K562 (cell line): ENCODE data around the gene ZNF528. TPM values are rescaled to one million over a fixed set of nuclear protein-coding genes. Genes with fewer than 3 reads are reported as not detected.
A peak's percentile ranks its signal among the peaks of the same experiment; 100 is the strongest.

ENCODE experiments used
- ATAC-seq: fragments of 200-7000 bp; cut with Tn5 transposase; 3 replicates; pipeline ENCODE4 v1.9.1; 2020; ENCODE audit warnings: moderate library complexity
- BruUV-seq: library from RNA; stranded (reverse); fragments of 400-500 nt; replicated peaks from 2 replicates; lab custom pipeline; 2021; lab: Mats Ljungman, UMichigan
- CTCF ChIA-PET: fragments of 300-600 bp; formaldehyde crosslinking; extraction: SDS; loops from one replicate; lab custom pipeline; 2021; ENCODE audit warnings: low intra/inter-chr PET ratio; lab: Yijun Ruan, JAX
- POLR2A ChIA-PET: fragments of 300-600, 350-650 bp; sonication (Branson Sonifier 250); formaldehyde crosslinking; extraction: SDS; loops from one replicate; lab custom pipeline; 2021; ENCODE audit warnings: antibody characterized with exemption, inconsistent platforms; lab: Yijun Ruan, JAX
- DNase-seq, 4 experiments: peaks; one replicate each; pipeline versions ENCODE4 v3.0.0 to v3.0.0-alpha.2; 2011 to 2018; ENCODE audit warnings: low spot score in 3 of 4, mixed read lengths in 3 of 4; ENCODE audit errors: extremely low read depth in 1 of 4
- FAIRE-seq: peaks from 2 replicates; lab custom pipeline; 2011; peaks lifted over from hg19 to GRCh38; lab: Jason Lieb, UNC
- H2AFZ ChIP-seq: 2 replicates; pipeline ENCODE4 v1.6.0; 2011; ENCODE audit warnings: low read depth, low read length, control low read depth, inconsistent platforms
- H3K27ac ChIP-seq: fragments of 200-600 bp; 3 replicates; pipeline ENCODE4 v1.8.0; 2011; ENCODE audit warnings: low read depth, mild to moderate bottlenecking, control low read depth, inconsistent platforms, low read length, moderate library complexity, mixed read lengths; ENCODE audit errors: extremely low read depth
- H3K27me3 ChIP-seq, 2 experiments: fragments of 300-600 bp in 1 of 2; 2 replicates in 1 of 2; 3 replicates in 1 of 2; pipeline versions ENCODE4 v1.6.0 to v1.8.0; 2011; ENCODE audit warnings: inconsistent platforms in 2 of 2, low read length in 2 of 2, mild to moderate bottlenecking in 1 of 2, mixed read lengths in 1 of 2, moderate library complexity in 1 of 2; ENCODE audit not compliant: control insufficient read depth in 2 of 2, insufficient read depth in 2 of 2
- H3K36me3 ChIP-seq: fragments of 300-600 bp; 3 replicates; pipeline ENCODE4 v1.8.0; 2011; ENCODE audit warnings: mild to moderate bottlenecking, low read length, inconsistent platforms; ENCODE audit not compliant: control insufficient read depth, insufficient read depth
- H3K4me1 ChIP-seq, 2 experiments: fragments of 200-600 bp in 1 of 2; replicated peaks in 1 of 2; 2 replicates in 1 of 2; 3 replicates in 1 of 2; pipeline versions ENCODE4 v1.5.1 to v1.8.0; 2011; ENCODE audit warnings: inconsistent platforms in 2 of 2, low read length in 2 of 2, mild to moderate bottlenecking in 1 of 2, mixed read lengths in 1 of 2, moderate library complexity in 1 of 2; ENCODE audit not compliant: control insufficient read depth in 2 of 2, insufficient read depth in 2 of 2
- H3K4me2 ChIP-seq: 2 replicates; pipeline ENCODE4 v1.6.1; 2011; ENCODE audit warnings: low read length, control low read depth, inconsistent platforms, mixed read lengths; ENCODE audit not compliant: insufficient read depth
- H3K4me3 ChIP-seq: fragments of 200-600 bp; sonication (generic), shearing (Covaris generic); 2 replicates; pipeline ENCODE4 v1.5.1; 2016; ENCODE audit warnings: control low read depth, inconsistent platforms
- H3K79me2 ChIP-seq: fragments of 200-600 bp; 3 replicates; pipeline ENCODE4 v1.8.0; 2011; ENCODE audit warnings: low read length, inconsistent platforms; ENCODE audit not compliant: control insufficient read depth, insufficient read depth
- H3K9ac ChIP-seq, 2 experiments: 2 replicates each; pipeline versions ENCODE4 v1.6.0 to v1.6.1; 2011; ENCODE audit warnings: low read depth in 2 of 2, low read length in 2 of 2, control low read depth in 1 of 2, inconsistent platforms in 1 of 2, mild to moderate bottlenecking in 1 of 2, mixed read lengths in 1 of 2; ENCODE audit not compliant: insufficient read depth in 1 of 2
- H3K9me1 ChIP-seq: one replicate; pipeline ENCODE4 v1.6.0; 2011; ENCODE audit warnings: inconsistent platforms, mild to moderate bottlenecking, low read length, moderate library complexity; ENCODE audit not compliant: control insufficient read depth, insufficient read depth
- H3K9me3 ChIP-seq: replicated peaks from 2 replicates; pipeline ENCODE4 v1.5.1; 2011; ENCODE audit warnings: low read depth, low read length, inconsistent platforms; ENCODE audit not compliant: control insufficient read depth, insufficient read depth
- H4K20me1 ChIP-seq: replicated peaks from 2 replicates; pipeline ENCODE4 v1.6.1; 2011; ENCODE audit warnings: low read length, inconsistent platforms, mixed read lengths; ENCODE audit not compliant: control insufficient read depth, insufficient read depth
- ELF1 ChIP-seq: fragments of 200-800 bp; sonication (Bioruptor generic); IDR thresholded peaks from 2 replicates; pipeline ENCODE4 v1.6.1; 2016; ENCODE audit warnings: missing genetic modification characterization, missing compliant biosample characterization
- EZH2 ChIP-seq: IDR thresholded peaks from 2 replicates; pipeline ENCODE4 v1.6.1; 2012; ENCODE audit warnings: low read depth, mild to moderate bottlenecking, inconsistent platforms, low read length, borderline replicate concordance
- GABPB1 ChIP-seq: sonication (generic); formaldehyde crosslinking; IDR thresholded peaks from 2 replicates; pipeline ENCODE4 v1.8.0; 2022; ENCODE audit warnings: mild to moderate bottlenecking, missing genetic modification reagents
- PBX2 ChIP-seq, 2 experiments: IDR thresholded peaks in 1 of 2; conservative IDR thresholded peaks in 1 of 2; 2 replicates each; pipeline ENCODE4 v1.6.1; 2016; ENCODE audit warnings: low read depth in 2 of 2, mild to moderate bottlenecking in 1 of 2, missing compliant biosample characterization in 1 of 2, missing genetic modification characterization in 1 of 2, moderate library complexity in 1 of 2
- RAD21 ChIP-seq, 2 experiments: fragments of 250-450 bp in 1 of 2; fragments of 450-650 bp in 1 of 2; sonication (Bioruptor Pico) in 1 of 2; formaldehyde crosslinking in 1 of 2; IDR thresholded peaks in 1 of 2; conservative IDR thresholded peaks in 1 of 2; 2 replicates each; pipeline versions ENCODE4 v1.4.0 to v1.8.0; 2020 to 2022; ENCODE audit warnings: mild to moderate bottlenecking in 2 of 2, moderate library complexity in 1 of 2
- SMC3 ChIP-seq: conservative IDR thresholded peaks from 2 replicates; pipeline ENCODE4 v1.6.1; 2011; ENCODE audit warnings: low read depth, low read length, improper control_type of control experiment; ENCODE audit not compliant: insufficient read depth
- TEAD4 ChIP-seq, 2 experiments: sonication (generic) in 1 of 2; formaldehyde crosslinking in 1 of 2; IDR thresholded peaks; 2 replicates each; pipeline versions ENCODE4 v1.6.1 to v1.8.0; 2012 to 2022; ENCODE audit warnings: borderline replicate concordance in 1 of 2, inconsistent platforms in 1 of 2, low read length in 1 of 2, mild to moderate bottlenecking in 1 of 2, missing genetic modification reagents in 1 of 2
- XRCC4 ChIP-seq: IDR thresholded peaks from one replicate; pipeline ENCODE4 v1.6.1; 2011; ENCODE audit not compliant: insufficient read depth, insufficient read length; ENCODE audit errors: extremely low read depth
- YBX1 ChIP-seq: fragments of 450-650 bp; IDR thresholded peaks from 2 replicates; pipeline ENCODE4 v1.7.1; 2016; ENCODE audit warnings: mild to moderate bottlenecking
- ZNF253 ChIP-seq: fragments of 250-450 bp; sonication (Bioruptor Pico); conservative IDR thresholded peaks from 2 replicates; pipeline ENCODE4 v1.6.1; 2021; ENCODE audit warnings: mild to moderate bottlenecking
- ZNF263 ChIP-seq: sonication (generic); formaldehyde crosslinking; IDR thresholded peaks from 2 replicates; pipeline ENCODE4 v1.8.0; 2022; ENCODE audit warnings: mild to moderate bottlenecking, missing genetic modification reagents, borderline replicate concordance
- ZNF79 ChIP-seq: fragments of 250-450 bp; sonication (Bioruptor Pico); IDR thresholded peaks from 2 replicates; pipeline ENCODE4 v1.4.0; 2020; ENCODE audit warnings: low read depth, mild to moderate bottlenecking, moderate library complexity
- WGBS: fragments of 100-300 bp; shearing (Covaris generic); methylation state at CpG from one replicate; pipeline ENCODE4 v1.1.6; 2016; ENCODE audit warnings: low coverage, mixed read lengths; ENCODE audit not compliant: insufficient coverage; ENCODE audit errors: missing lambda C conversion rate; 5-methylcytosine and 5-hydroxymethylcytosine counted together
- in situ Hi-C: fragments of 300-500 bp; cut with MboI; formaldehyde crosslinking; loops from 4 replicates; pipeline ENCODE4 v1.15.0; 2018; ENCODE audit warnings: inconsistent platforms, mixed read lengths
- intact Hi-C: fragments of 100-400 bp; cut with micrococcal nuclease; formaldehyde crosslinking; loops from 2 replicates; pipeline ENCODE4 v1.14.2; 2022
- polyA plus RNA-seq, 8 experiments: library from polyadenylated mRNA; depleted of rRNA in 4 of 8; stranded (reverse) in 5 of 8; unstranded in 3 of 8; fragments of >200 nt; fragmentation: Nextera tagmentation in 2 of 8; fragmentation: Illumina TruSeq in 1 of 8; extraction: Ambion mirVana in 2 of 8; extraction: Trizol in 1 of 8; gene quantifications; 2 replicates each; pipeline versions ENCODE4 v1.2.1 to v1.2.3, GENCODE V29; 2011 to 2014; ENCODE audit warnings: inconsistent platforms in 1 of 8, missing spikeins in 1 of 8
- total RNA-seq, 7 experiments: library from RNA; depleted of rRNA in 6 of 7; stranded (reverse); fragments of >200 nt in 6 of 7; fragmentation: Illumina TruSeq in 2 of 7; extraction: Trizol in 2 of 7; gene quantifications; 2 replicates each; pipeline versions ENCODE4 v1.2.1 to v1.2.3, GENCODE V29; 2011 to 2021; ENCODE audit warnings: low replicate concordance in 1 of 7

ZNF528 gene
- total and polyA plus RNA-seq, 9 of the 15 experiments (the other 6 are each of a cell fraction or from before 2014, with no cell fraction given) = 1.2 to 3.9 (median 2.4) TPM

- TF ChIP-seq ELF1 (tag) (peak; percentile 71), GABPB1 (CRISPR knock-in tag) (peak; percentile 67; the same call in 1 of the 2 replicates)
Measured at GRCh38 chr19:52453324-52454094, 55.9 kb downstream of the ZNF528 start, which contains the start of gene ZNF578 (continued).

DNA sequence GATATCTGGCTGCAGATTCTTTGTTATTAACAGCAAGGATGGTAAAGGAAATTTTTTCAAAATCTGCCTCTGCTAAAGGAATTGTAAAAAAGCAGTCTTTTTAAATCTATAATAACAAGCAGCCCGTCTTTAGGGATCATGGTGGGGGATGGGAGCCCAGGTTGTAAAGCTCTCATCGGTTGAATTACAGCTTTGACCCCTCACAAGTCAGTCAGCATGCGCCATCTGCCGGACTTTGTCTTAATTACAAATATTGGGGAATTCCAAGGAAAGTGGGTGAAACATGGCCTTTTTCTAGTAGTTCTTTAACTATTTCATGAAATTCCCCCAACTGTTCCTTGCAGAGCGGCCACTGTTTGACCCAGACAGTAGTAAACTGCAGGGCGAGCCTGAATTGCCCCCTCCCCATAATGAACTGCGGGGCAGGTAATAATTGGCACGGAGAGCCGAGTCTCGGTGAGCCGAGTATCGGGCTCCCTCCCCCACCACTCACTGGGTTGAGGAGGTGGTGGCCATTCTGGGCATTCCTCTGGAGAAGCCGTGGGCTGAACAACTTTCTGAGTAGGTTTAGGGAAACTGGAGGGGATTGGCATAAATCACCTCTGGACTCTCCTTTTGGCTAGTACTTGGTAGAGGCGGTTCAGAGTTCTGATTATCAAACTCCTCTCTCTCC, 67.3 kb downstream of the ZNF528 start:
- H3K9me1 ChIP-seq = no peaks in the 10 kb centered on the region
- no peak overlapping the region for H3K9ac ChIP-seq
- intact Hi-C loops = loop anchor here (10.0 kb wide), 1 partner anchor 220 kb away; no protein-coding TSS in a partner anchor
- no peaks in the 10 kb centered on the region for H4K20me1 ChIP-seq
- H3K9me3 ChIP-seq = 0 out of 2 replicates have a peak, but pooled peaks cover 1% of the 10 kb centered on the region
- no peaks in the 10 kb centered on the region for H3K79me2 ChIP-seq
- no peaks in the 10 kb centered on the region for H3K27me3 ChIP-seq
- WGBS = 11% methylated on average over 14 of the region's 14 CpGs
- H3K27ac ChIP-seq = no peak overlapping the region
- DNase-seq = peak; percentile 48 to 64 (median 60)
- H2AFZ ChIP-seq = no peak overlapping the region
- peak; percentile 85 for FAIRE-seq
- no TSS peak for BruUV-seq
- no peak overlapping the region for H3K4me2 ChIP-seq
- no peak for ATAC-seq
- in situ Hi-C loops = no loop called here
- H3K4me3 ChIP-seq = no peak overlapping the region
- H3K36me3 ChIP-seq = no peaks in the 10 kb centered on the region
- no peaks in the 10 kb centered on the region for H3K4me1 ChIP-seq
- ChIA-PET CTCF (no interaction called here), POLR2A (interaction anchor here (0.7 kb wide), 1 partner anchor 284 kb away, joined by 3 read pairs; no protein-coding TSS in a partner anchor)
- TF ChIP-seq RAD21 (CRISPR knock-in tag; conservative IDR thresholded peaks at IDR 0.05 in 1 of 2, IDR thresholded peaks at IDR 0.05 in 1 of 2) (peak; percentile 35 to 71), TEAD4 (IDR thresholded peaks at IDR 0.05; ENCODE audit: low read length) (0 out of 2 replicates have a peak, but pooled peaks have one; percentile 14), TEAD4 (CRISPR knock-in tag; IDR thresholded peaks at IDR 0.05; ENCODE audit: borderline replicate concordance) (no peak), ZNF263 (CRISPR knock-in tag) (no peak), XRCC4 (no peak), YBX1 (no peak), ZNF79 (CRISPR knock-in tag) (no peak), ZNF253 (CRISPR knock-in tag) (no peak), EZH2 (no peak), SMC3 (peak; percentile 49), PBX2 (CRISPR knock-in tag; IDR thresholded peaks at IDR 0.05; ENCODE audit: low read depth) (no peak), PBX2 (tag; conservative IDR thresholded peaks at IDR 0.05; ENCODE audit: low read depth) (peak; percentile 44; the same call in 1 of the 2 replicates)
